HCT116 (cell line): ENCODE measurements around the gene CETN2. TPM values are rescaled to one million over a fixed set of nuclear protein-coding genes. Genes with fewer than 3 reads are reported as not detected.

Experiments used
- ATAC-seq: fragments of 200-7000 bp; cut with Tn5 transposase; 2 replicates; pipeline ENCODE4 v1.9.1; 2020; ENCODE audit warnings: mild to moderate bottlenecking, moderate library complexity
- BruUV-seq: library from RNA; stranded (reverse); fragments of 400-500 nt; replicated peaks from 2 replicates; lab custom pipeline; 2021; lab: Mats Ljungman, UMichigan
- CTCF ChIA-PET: fragments of 300-600 bp; sonication (Branson Sonifier 250); formaldehyde crosslinking; loops from one replicate; lab custom pipeline; 2021; ENCODE audit warnings: antibody characterized with exemption; lab: Charles Lee
- POLR2A ChIA-PET: fragments of 300-600, 350-600 bp; sonication (Branson Sonifier 250); formaldehyde crosslinking; loops from one replicate; lab custom pipeline; 2021; ENCODE audit warnings: antibody characterized with exemption; lab: Charles Lee
- RAD21 ChIA-PET, 2 experiments: fragments of 300-600 bp; sonication (Branson Sonifier 250); formaldehyde crosslinking; loops; one replicate each; lab custom pipeline; 2023; ENCODE audit warnings: low total read pairs in 2 of 2; ENCODE audit not compliant: uncharacterized antibody in 2 of 2, unreplicated experiment in 2 of 2, low non-redundant PET in 1 of 2; lab: Charles Lee
- DNase-seq: peaks from one replicate; pipeline ENCODE4 v3.0.0-alpha.2; 2010; ENCODE audit warnings: low read depth, low spot score
- H2AFZ ChIP-seq: fragments of 200-600 bp; shearing (Covaris generic), sonication (generic); 2 replicates; pipeline ENCODE4 v1.6.1; 2017; ENCODE audit warnings: low read depth, mixed run types, mixed read lengths, antibody characterized with exemption, low read length; ENCODE audit not compliant: poor library complexity, severe bottlenecking
- H3K27ac ChIP-seq: 2 replicates; pipeline ENCODE4 v1.5.1; 2012; ENCODE audit warnings: low read depth, low read length
- H3K27me3 ChIP-seq: fragments of 200-600 bp; sonication (generic); 2 replicates; pipeline ENCODE4 v1.6.1; 2016; ENCODE audit warnings: mixed run types, low read length, mixed read lengths; ENCODE audit not compliant: insufficient read depth
- H3K36me3 ChIP-seq, 2 experiments: fragments of 200-500 bp in 1 of 2; fragments of 200-600 bp in 1 of 2; sonication (Bioruptor generic) in 1 of 2; sonication (generic) in 1 of 2; 2 replicates each; pipeline versions ENCODE4 v1.5.1 to v1.6.1; 2014 to 2016; ENCODE audit warnings: low read length in 2 of 2, inconsistent platforms in 1 of 2, mixed read lengths in 1 of 2, mixed run types in 1 of 2; ENCODE audit not compliant: insufficient read depth in 2 of 2, control insufficient read depth in 1 of 2
- H3K4me1 ChIP-seq, 2 experiments: fragments of 200-600 bp in 1 of 2; sonication (generic) in 1 of 2; 2 replicates each; pipeline versions ENCODE4 v1.5.1 to v1.6.1; 2012 to 2017; ENCODE audit warnings: low read length in 2 of 2, inconsistent platforms in 1 of 2, mild to moderate bottlenecking in 1 of 2, mixed read lengths in 1 of 2, mixed run types in 1 of 2, moderate library complexity in 1 of 2; ENCODE audit not compliant: insufficient read depth in 2 of 2, control insufficient read depth in 1 of 2
- H3K4me2 ChIP-seq: fragments of 200-600 bp; sonication (generic); 2 replicates; pipeline ENCODE4 v1.6.1; 2017; ENCODE audit warnings: mixed run types, low read length, mixed read lengths
- H3K4me3 ChIP-seq, 2 experiments: fragments of 200-600 bp in 1 of 2; sonication (generic) in 1 of 2; replicated peaks in 1 of 2; 2 replicates each; pipeline ENCODE4 v1.5.1; 2011 to 2016; ENCODE audit warnings: low read length in 2 of 2, control low read depth in 1 of 2, low read depth in 1 of 2, mild to moderate bottlenecking in 1 of 2, mixed read lengths in 1 of 2, mixed run types in 1 of 2
- H3K79me2 ChIP-seq: fragments of 200-600 bp; sonication (generic); 2 replicates; pipeline ENCODE4 v1.6.1; 2017; ENCODE audit warnings: mild to moderate bottlenecking, mixed run types, low read length, moderate library complexity, mixed read lengths; ENCODE audit not compliant: insufficient read depth
- H3K9ac ChIP-seq: fragments of 200-600 bp; sonication (generic); 2 replicates; pipeline ENCODE4 v1.6.1; 2016; ENCODE audit warnings: low read length, mixed read lengths
- H3K9me2 ChIP-seq: fragments of 200-600 bp; sonication (generic), shearing (Covaris generic); 2 replicates; pipeline ENCODE4 v1.6.1; 2017; ENCODE audit warnings: mixed run types, mild to moderate bottlenecking, moderate library complexity; ENCODE audit not compliant: insufficient read depth
- H3K9me3 ChIP-seq, 2 experiments: fragments of 200-500 bp in 1 of 2; fragments of 200-600 bp in 1 of 2; sonication (Bioruptor generic) in 1 of 2; sonication (generic) in 1 of 2; 2 replicates each; pipeline ENCODE4 v1.6.1; 2014 to 2017; ENCODE audit warnings: low read length in 2 of 2, mixed read lengths in 2 of 2, inconsistent platforms in 1 of 2, low read depth in 1 of 2, mild to moderate bottlenecking in 1 of 2, mixed run types in 1 of 2, moderate library complexity in 1 of 2; ENCODE audit not compliant: control insufficient read depth in 1 of 2, insufficient read depth in 1 of 2
- H4K20me1 ChIP-seq: fragments of 200-600 bp; sonication (generic), shearing (Covaris generic); 2 replicates; pipeline ENCODE4 v1.6.1; 2017; ENCODE audit warnings: mixed run types, mild to moderate bottlenecking, moderate library complexity; ENCODE audit not compliant: insufficient read depth
- CBX3 ChIP-seq: IDR thresholded peaks from 2 replicates; pipeline ENCODE4 v1.6.1; 2012; ENCODE audit warnings: low read depth
- CTCF ChIP-seq, 3 experiments: fragments of 200-600 bp in 1 of 3; sonication (generic) in 1 of 3; IDR thresholded peaks in 2 of 3; conservative IDR thresholded peaks in 1 of 3; 2 replicates each; pipeline ENCODE4 v1.5.1; 2012 to 2017; ENCODE audit warnings: low read depth in 2 of 3, low read length in 2 of 3, antibody characterized with exemption in 1 of 3, borderline replicate concordance in 1 of 3, control low read depth in 1 of 3, mild to moderate bottlenecking in 1 of 3, mixed read lengths in 1 of 3, mixed run types in 1 of 3, moderate library complexity in 1 of 3; ENCODE audit not compliant: insufficient read depth in 1 of 3
- EGR1 ChIP-seq: IDR thresholded peaks from 2 replicates; pipeline ENCODE4 v1.6.1; 2012; ENCODE audit warnings: low read depth
- ELF1 ChIP-seq: IDR thresholded peaks from 2 replicates; pipeline ENCODE4 v1.6.1; 2012; ENCODE audit warnings: low read depth, borderline replicate concordance
- EZH2 ChIP-seq: fragments of 200-600 bp; sonication (generic); IDR thresholded peaks from 2 replicates; pipeline ENCODE4 v1.6.1; 2017; ENCODE audit warnings: antibody characterized with exemption, mixed run types
- EZH2phosphoT487 ChIP-seq: fragments of 200-600 bp; IDR thresholded peaks from 2 replicates; pipeline ENCODE4 v1.6.1; 2018; ENCODE audit warnings: antibody characterized with exemption, borderline replicate concordance
- FOSL1 ChIP-seq: IDR thresholded peaks from 2 replicates; pipeline ENCODE4 v1.6.1; 2012; ENCODE audit warnings: low read depth
- JUND ChIP-seq: IDR thresholded peaks from 2 replicates; pipeline ENCODE4 v1.6.1; 2012
- MAX ChIP-seq: IDR thresholded peaks from 2 replicates; pipeline ENCODE4 v1.6.1; 2012
- POLR2A ChIP-seq: IDR thresholded peaks from 2 replicates; pipeline ENCODE4 v1.7.0; 2011; ENCODE audit warnings: borderline replicate concordance; ENCODE audit not compliant: insufficient read depth, insufficient read length; ENCODE audit errors: extremely low read depth
- POLR2AphosphoS5 ChIP-seq: IDR thresholded peaks from 2 replicates; pipeline ENCODE4 v1.6.1; 2011; ENCODE audit warnings: mild to moderate bottlenecking, low read depth, low read length, moderate library complexity
- REST ChIP-seq: IDR thresholded peaks from 2 replicates; pipeline ENCODE4 v1.6.1; 2012; ENCODE audit warnings: low read depth
- SIN3A ChIP-seq: IDR thresholded peaks from 2 replicates; pipeline ENCODE4 v1.6.1; 2012; ENCODE audit warnings: low read depth
- SRF ChIP-seq: IDR thresholded peaks from 2 replicates; pipeline ENCODE4 v1.6.1; 2012; ENCODE audit warnings: low read depth
- TCF7L2 ChIP-seq: IDR thresholded peaks from 2 replicates; pipeline ENCODE4 v1.7.0; 2011; ENCODE audit warnings: borderline replicate concordance, inconsistent platforms; ENCODE audit not compliant: insufficient read depth, insufficient read length; ENCODE audit errors: extremely low read depth
- YY1 ChIP-seq: IDR thresholded peaks from 2 replicates; pipeline ENCODE4 v1.6.1; 2011; ENCODE audit warnings: low read length, low read depth, moderate library complexity, mild to moderate bottlenecking; ENCODE audit not compliant: insufficient replicate concordance; ENCODE audit errors: extremely low read depth
- ZBTB33 ChIP-seq: IDR thresholded peaks from 2 replicates; pipeline ENCODE4 v1.6.1; 2011; ENCODE audit warnings: mild to moderate bottlenecking, low read length, moderate library complexity; ENCODE audit not compliant: insufficient replicate concordance; ENCODE audit errors: extremely low read depth
- ZFX ChIP-seq: fragments of 450-650 bp; IDR thresholded peaks from 2 replicates; pipeline ENCODE4 v1.6.1; 2017
- ZNF274 ChIP-seq: fragments of 200-500 bp; sonication (Bioruptor generic); IDR thresholded peaks from 2 replicates; pipeline ENCODE4 v1.6.1; 2014; ENCODE audit warnings: mild to moderate bottlenecking, low read depth, low read length, inconsistent platforms
- intact Hi-C: fragments of 100-400 bp; cut with micrococcal nuclease; formaldehyde crosslinking; loops from 2 replicates; pipeline ENCODE4 v1.10.0; 2022
- total RNA-seq: library from RNA; stranded (reverse); gene quantifications from one replicate; pipeline ENCODE4 v1.2.1, GENCODE V29; 2021; ENCODE audit not compliant: unreplicated experiment

Gene CETN2
- total RNA-seq, 1 experiment from 2014 or later = 20.9 TPM

GRCh38 chrX:152871260-152871659 lies 40.7 kb upstream of the CETN2 start:
- no peak for ATAC-seq

More at GRCh38 chrX:152871260-152871659, 40.7 kb upstream of the CETN2 start:
- RAD21 ChIA-PET = no interaction called here
- H3K4me3 ChIP-seq = no peak overlapping the region
- H3K79me2 ChIP-seq = no peaks in the 10 kb centered on the region
- no peaks in the 10 kb centered on the region for H3K9me3 ChIP-seq
- intact Hi-C loops = no loop called here
- no peak overlapping the region for H3K27ac ChIP-seq
- no peaks in the 10 kb centered on the region for H3K4me1 ChIP-seq
- no peaks in the 10 kb centered on the region; a peak in 1 of 4 replicates for H3K36me3 ChIP-seq
- no peak overlapping the region for H2AFZ ChIP-seq
- POLR2A ChIA-PET = no interaction called here
- H3K9ac ChIP-seq = no peak overlapping the region
- no TSS peak for BruUV-seq
- TF ChIP-seq CTCF (IDR thresholded peaks at IDR 0.05 in 2 of 3, conservative IDR thresholded peaks at IDR 0.05 in 1 of 3; ENCODE audit: borderline replicate concordance in 1 of 3, insufficient read depth in 1 of 3, low read depth in 2 of 3, low read length in 2 of 3) = no peak
- TF ChIP-seq SRF = no peak
- no peak for TF ChIP-seq YY1
- no peak for TF ChIP-seq JUND
- TF ChIP-seq ZBTB33 = no peak
- no peak for TF ChIP-seq TCF7L2
- no peak for TF ChIP-seq POLR2AphosphoS5
- TF ChIP-seq MAX = no peak
- TF ChIP-seq POLR2A = no peak
- no peak for TF ChIP-seq ZFX
- no peak for TF ChIP-seq EZH2phosphoT487
- TF ChIP-seq EZH2 = no peak
- TF ChIP-seq SIN3A = no peak
- TF ChIP-seq EGR1 = no peak
- TF ChIP-seq ZNF274 = no peak
- no peak for TF ChIP-seq CBX3
- no peak for TF ChIP-seq FOSL1
- TF ChIP-seq REST = no peak
- no peak for TF ChIP-seq ELF1
- TF ChIP-seq, all 23 proteins: peak for 0
- H3K9me2 ChIP-seq = no peaks in the 10 kb centered on the region
- CTCF ChIA-PET = no interaction called here
- H4K20me1 ChIP-seq = no peaks in the 10 kb centered on the region
- DNase-seq = no peak
- H3K4me2 ChIP-seq = no peak overlapping the region
- no peaks in the 10 kb centered on the region for H3K27me3 ChIP-seq
